ENCODE data around the gene LAMB4.

- TF ChIP-seq CTCF (IDR thresholded peaks at IDR 0.05): no peak
- no peak for TF ChIP-seq POLR2A (IDR thresholded peaks at IDR 0.05)
- no peak for TF ChIP-seq POLR2AphosphoS5 (IDR thresholded peaks at IDR 0.05)
Measured at GRCh38 chr7:108014747-108015682, 115.1 kb downstream of the LAMB4 start.

All from prostate gland (tissue), 2 donors.